ENCODE results near the gene RELCH.

RELCH gene

GRCh38 chr18:62341473-62341872 is 154.4 kb downstream of the RELCH start:
- DNase-seq: no peak

GRCh38 chr18:62342884-62343283 is 155.8 kb downstream of the RELCH start:
- DNase-seq: no peak

- no peak for DNase-seq
These were observed 156.3 kb downstream of the RELCH start for GRCh38 chr18:62343316-62343715.

- DNase-seq: no peak
These were observed 158.9 kb downstream of the RELCH start for GRCh38 chr18:62345909-62346308.

GRCh38 chr18:62346333-62347088 is 159.5 kb downstream of the RELCH start:
- DNase-seq: no peak

- DNase-seq: no peak
These were observed 160.0 kb downstream of the RELCH start for GRCh38 chr18:62347089-62347506.

- no peak for DNase-seq
These were observed 161.4 kb downstream of the RELCH start for GRCh38 chr18:62348474-62348873.

- DNase-seq: no peak
These were observed 166.1 kb downstream of the RELCH start for GRCh38 chr18:62353170-62353569.

GRCh38 chr18:62354151-62354550 is 167.1 kb downstream of the RELCH start:
- no peak for DNase-seq

GRCh38 chr18:62357079-62357719 is 170.1 kb downstream of the RELCH start:
- no peak for DNase-seq
